Astrocyte (in vitro differentiated cells and primary cell): ENCODE measurements around the gene SURF4. TPM values are rescaled to one million over a fixed set of nuclear protein-coding genes. Genes with fewer than 3 reads are reported as not detected.
"Not testable (repeated sequence)": the region's sequence is repeated elsewhere in the genome, so short reads cannot be mapped to it uniquely, and the experiment has no call there.

Source experiments
- DNase-seq: peaks from one replicate; pipeline ENCODE4 v3.0.0-alpha.2; 2010; ENCODE audit warnings: low read depth
- FAIRE-seq: peaks from 2 replicates; lab custom pipeline; 2011; peaks lifted over from hg19 to GRCh38; lab: Jason Lieb, UNC
- H2AFZ ChIP-seq: 2 replicates; pipeline ENCODE4 v1.6.0; 2012; ENCODE audit warnings: low read depth, low read length, inconsistent platforms
- H3K27ac ChIP-seq: 2 replicates; pipeline ENCODE4 v1.5.1; 2011; ENCODE audit warnings: low read depth, low read length, inconsistent platforms
- H3K27me3 ChIP-seq: 2 replicates; pipeline ENCODE4 v1.6.0; 2011; ENCODE audit warnings: low read length, inconsistent platforms; ENCODE audit not compliant: insufficient read depth
- H3K36me3 ChIP-seq: 2 replicates; pipeline ENCODE4 v1.5.1; 2011; ENCODE audit warnings: low read length, inconsistent platforms; ENCODE audit not compliant: insufficient read depth
- H3K4me1 ChIP-seq: 2 replicates; pipeline ENCODE4 v1.5.1; 2011; ENCODE audit warnings: low read length, inconsistent platforms; ENCODE audit not compliant: insufficient read depth
- H3K4me2 ChIP-seq: 2 replicates; pipeline ENCODE4 v1.6.0; 2012; ENCODE audit warnings: low read length, inconsistent platforms
- H3K4me3 ChIP-seq: 2 replicates; pipeline ENCODE4 v1.5.1; 2011; ENCODE audit warnings: low read depth, mild to moderate bottlenecking, low read length, inconsistent platforms; ENCODE audit not compliant: insufficient read depth
- H3K79me2 ChIP-seq: 2 replicates; pipeline ENCODE4 v1.6.0; 2012; ENCODE audit warnings: mild to moderate bottlenecking, low read length, inconsistent platforms; ENCODE audit not compliant: insufficient read depth
- H3K9ac ChIP-seq: 2 replicates; pipeline ENCODE4 v1.6.0; 2012; ENCODE audit warnings: mild to moderate bottlenecking, low read length, inconsistent platforms
- H3K9me3 ChIP-seq: 2 replicates; pipeline ENCODE4 v1.5.1; 2012; ENCODE audit warnings: low read depth, mild to moderate bottlenecking, low read length, inconsistent platforms; ENCODE audit not compliant: insufficient read depth
- H4K20me1 ChIP-seq: 2 replicates; pipeline ENCODE4 v1.6.0; 2012; ENCODE audit warnings: low read length, inconsistent platforms; ENCODE audit not compliant: insufficient read depth
- H3K27ac Mint-ChIP-seq: one replicate; pipeline ENCODE4 v1.8.0; 2021; ENCODE audit warnings: mild to moderate bottlenecking, mixed read lengths; ENCODE audit not compliant: unreplicated experiment
- H3K27me3 Mint-ChIP-seq: one replicate; pipeline ENCODE4 v1.8.0; 2021; ENCODE audit warnings: low read depth, mixed read lengths; ENCODE audit not compliant: unreplicated experiment
- H3K36me3 Mint-ChIP-seq: one replicate; pipeline ENCODE4 v1.8.0; 2021; ENCODE audit warnings: low read depth, mixed read lengths; ENCODE audit not compliant: unreplicated experiment
- H3K4me1 Mint-ChIP-seq: one replicate; pipeline ENCODE4 v1.8.0; 2021; ENCODE audit warnings: low read depth, mixed read lengths; ENCODE audit not compliant: unreplicated experiment
- H3K4me3 Mint-ChIP-seq: one replicate; pipeline ENCODE4 v1.8.0; 2021; ENCODE audit warnings: mild to moderate bottlenecking, moderate library complexity, mixed read lengths; ENCODE audit not compliant: unreplicated experiment
- H3K9me3 Mint-ChIP-seq: one replicate; pipeline ENCODE4 v1.8.0; 2021; ENCODE audit warnings: mild to moderate bottlenecking, mixed read lengths; ENCODE audit not compliant: unreplicated experiment
- CTCF ChIP-seq: IDR thresholded peaks from 2 replicates; pipeline ENCODE4 v1.5.1; 2011; ENCODE audit warnings: low read depth, mild to moderate bottlenecking, inconsistent platforms, low read length, moderate library complexity; ENCODE audit not compliant: insufficient read depth
- EZH2 ChIP-seq: IDR thresholded peaks from 2 replicates; pipeline ENCODE4 v1.6.1; 2012; ENCODE audit warnings: mild to moderate bottlenecking, low read length, inconsistent platforms; ENCODE audit not compliant: insufficient read depth
- total RNA-seq: library from RNA; stranded (reverse); gene quantifications from 2 replicates; pipeline ENCODE4 v1.2.1, GENCODE V29; 2021

SURF4 gene
- total RNA-seq, 1 donor from 2014 or later = 338 TPM

- no peaks in the 10 kb centered on the region for H3K9me3 Mint-ChIP-seq
- H3K36me3 Mint-ChIP-seq = peaks cover 15% of the 10 kb centered on the region
- Histone ChIP-seq H3K27ac (no peak overlapping the region), H3K27me3 (no peaks in the 10 kb centered on the region), H4K20me1 (peaks cover 3% of the 10 kb centered on the region), H3K4me2 (no peak overlapping the region), H3K79me2 (peaks cover 12% of the 10 kb centered on the region), H3K9ac (no peak overlapping the region), H3K9me3 (no peaks in the 10 kb centered on the region), H2AFZ (no peak overlapping the region), H3K36me3 (peaks cover 23% of the 10 kb centered on the region), H3K4me3 (no peak overlapping the region), H3K4me1 (peaks cover 2% of the 10 kb centered on the region)
- H3K27ac Mint-ChIP-seq = no peak overlapping the region
- DNase-seq (no peak), FAIRE-seq (no peak)
- TF ChIP-seq CTCF = no peak
- TF ChIP-seq EZH2 = no peak
- no peaks in the 10 kb centered on the region for H3K4me1 Mint-ChIP-seq
- H3K4me3 Mint-ChIP-seq = no peak overlapping the region
- no peaks in the 10 kb centered on the region for H3K27me3 Mint-ChIP-seq
Measured at GRCh38 chr9:133340256-133340655, 35.6 kb downstream of the SURF4 start.

GRCh38 chr9:133339641-133340040 is 36.2 kb downstream of the SURF4 start:
- FAIRE-seq = no peak
- H3K36me3 ChIP-seq = peaks cover 19% of the 10 kb centered on the region
- Mint-ChIP-seq H3K27me3 (no peaks in the 10 kb centered on the region), H3K9me3 (no peaks in the 10 kb centered on the region), H3K4me1 (peaks cover 5% of the 10 kb centered on the region), H3K36me3 (peaks cover 15% of the 10 kb centered on the region), H3K27ac (no peak overlapping the region), H3K4me3 (no peak overlapping the region)
- peaks cover 16% of the 10 kb centered on the region for H3K79me2 ChIP-seq
- H3K4me3 ChIP-seq = no peak overlapping the region
- DNase-seq = no peak
- no peaks in the 10 kb centered on the region for H3K9me3 ChIP-seq
- H3K27me3 ChIP-seq = no peaks in the 10 kb centered on the region
- H3K27ac ChIP-seq = no peak overlapping the region
- no peak overlapping the region for H3K4me2 ChIP-seq
- H2AFZ ChIP-seq = no peak overlapping the region
- no peak for TF ChIP-seq EZH2
- TF ChIP-seq CTCF = no peak
- no peak overlapping the region for H3K9ac ChIP-seq
- H3K4me1 ChIP-seq = peaks cover 7% of the 10 kb centered on the region
- peaks cover 1% of the 10 kb centered on the region for H4K20me1 ChIP-seq

GRCh38 chr9:133335924-133336811 is 39.7 kb downstream of the SURF4 start, which contains the start of gene SURF6:
SURF6 (minus strand) TSS chr9:133336188; CDS start chr9:133336132, 56 bp downstream.
- Histone ChIP-seq H3K36me3 (peaks cover 27% of the 10 kb centered on the region), H4K20me1 (peaks cover 26% of the 10 kb centered on the region), H3K27ac (peak within 1 kb of the TSS; percentile 40), H3K9me3 (no peaks in the 10 kb centered on the region), H3K9ac (peak within 1 kb of the TSS; percentile 84), H3K27me3 (no peaks in the 10 kb centered on the region), H3K4me2 (peak within 1 kb of the TSS; percentile 99), H3K4me1 (peaks cover 7% of the 10 kb centered on the region), H3K4me3 (peak within 1 kb of the TSS; percentile 92), H2AFZ (peak within 1 kb of the TSS; percentile 75), H3K79me2 (peaks cover 36% of the 10 kb centered on the region)
- peak within 1 kb of the TSS; percentile 89 for H3K27ac Mint-ChIP-seq
- FAIRE-seq = no peak
- H3K4me3 Mint-ChIP-seq = peak within 1 kb of the TSS; percentile 99
- H3K27me3 Mint-ChIP-seq = no peaks in the 10 kb centered on the region
- no peaks in the 10 kb centered on the region for H3K9me3 Mint-ChIP-seq
- peaks cover 23% of the 10 kb centered on the region for H3K36me3 Mint-ChIP-seq
- H3K4me1 Mint-ChIP-seq = peaks cover 14% of the 10 kb centered on the region
- DNase-seq = peak; percentile 78
- no peak for TF ChIP-seq EZH2
- no peak for TF ChIP-seq CTCF

- Histone ChIP-seq H4K20me1 (peaks cover 37% of the 10 kb centered on the region), H3K9ac (peak overlapping the region; percentile 84), H3K79me2 (peaks cover 36% of the 10 kb centered on the region), H3K36me3 (peaks cover 29% of the 10 kb centered on the region), H3K4me3 (peak overlapping the region; percentile 92), H3K4me2 (peak overlapping the region; percentile 99)
- not testable (repeated sequence) for H3K4me1 ChIP-seq, H2AFZ ChIP-seq, DNase-seq, H3K9me3 Mint-ChIP-seq, H3K27ac ChIP-seq, H3K27me3 ChIP-seq, H3K27me3 Mint-ChIP-seq, H3K9me3 ChIP-seq, FAIRE-seq
- H3K4me1 Mint-ChIP-seq = peaks cover 14% of the 10 kb centered on the region
- H3K36me3 Mint-ChIP-seq = peaks cover 19% of the 10 kb centered on the region
- peak overlapping the region; percentile 89 for H3K27ac Mint-ChIP-seq
- peak overlapping the region; percentile 99 for H3K4me3 Mint-ChIP-seq
Measured at GRCh38 chr9:133334888-133335287, 41.0 kb downstream of the SURF4 start.
